ENCODE measurements around the gene QRICH2. TPM values are rescaled to one million over a fixed set of nuclear protein-coding genes. Genes with fewer than 3 reads are reported as not detected.

QRICH2 gene
- total and polyA plus RNA-seq, 9 of the 15 experiments (the other 6 are each of a cell fraction or from before 2014, with no cell fraction given) = 0.03 to 1.6 (median 0.81) TPM

- TF ChIP-seq CREBBP (IDR thresholded peaks at IDR 0.05; ENCODE audit: low read depth, low read length) = no peak
- no peak for TF ChIP-seq PREB (CRISPR knock-in tag; IDR thresholded peaks at IDR 0.05)
- TF ChIP-seq CHCHD3 (CRISPR knock-in tag; IDR thresholded peaks at IDR 0.05) = no peak
- no peak for TF ChIP-seq ZBTB8A (IDR thresholded peaks at IDR 0.05; ENCODE audit: partially characterized antibody)
- no peak for TF ChIP-seq TAF7 (tag; IDR thresholded peaks at IDR 0.05)
- no peak for TF ChIP-seq SMARCE1 (IDR thresholded peaks at IDR 0.05)
- TF ChIP-seq REST (IDR thresholded peaks at IDR 0.05; ENCODE audit: borderline replicate concordance) = no peak
- no peak for TF ChIP-seq REST (CRISPR knock-in tag; IDR thresholded peaks at IDR 0.05; ENCODE audit: low read depth)
- no peak for TF ChIP-seq ZEB2 (IDR thresholded peaks at IDR 0.05)
- TF ChIP-seq BCLAF1 (IDR thresholded peaks at IDR 0.05; ENCODE audit: borderline replicate concordance in 1 of 2, control insufficient read depth in 1 of 2, low read depth in 2 of 2, low read length in 1 of 2) = 0 out of 4 replicates have a peak, but pooled peaks of 1 of the 2 experiments have one; percentile 67
- 0 out of 4 replicates have a peak, but pooled peaks have one; percentile 43 to 46 for TF ChIP-seq MLLT1 (IDR thresholded peaks at IDR 0.05)
- no peak for TF ChIP-seq PTTG1 (tag; IDR thresholded peaks at IDR 0.05; ENCODE audit: low read depth)
- TF ChIP-seq MBD2 (IDR thresholded peaks at IDR 0.05; ENCODE audit: borderline replicate concordance, low read depth) = no peak
Observed at GRCh38 chr17:76277300-76278267, 30.5 kb downstream of the QRICH2 start (continued).

All from K562 (cell line).